VCaP (cell line): ENCODE data around the gene CCDC88C.
"Not testable (repeated sequence)": the region's sequence is repeated elsewhere in the genome, so short reads cannot be mapped to it uniquely, and the experiment has no call there.

Experiments used
- H3K27ac ChIP-seq: fragments of 450-650 bp; 2 replicates; pipeline ENCODE4 v1.5.1; 2017
- CTCF ChIP-seq: fragments of 450-650 bp; conservative IDR thresholded peaks from 2 replicates; pipeline ENCODE4 v1.5.1; 2017; ENCODE audit warnings: mild to moderate bottlenecking, moderate library complexity

Gene CCDC88C

DNA sequence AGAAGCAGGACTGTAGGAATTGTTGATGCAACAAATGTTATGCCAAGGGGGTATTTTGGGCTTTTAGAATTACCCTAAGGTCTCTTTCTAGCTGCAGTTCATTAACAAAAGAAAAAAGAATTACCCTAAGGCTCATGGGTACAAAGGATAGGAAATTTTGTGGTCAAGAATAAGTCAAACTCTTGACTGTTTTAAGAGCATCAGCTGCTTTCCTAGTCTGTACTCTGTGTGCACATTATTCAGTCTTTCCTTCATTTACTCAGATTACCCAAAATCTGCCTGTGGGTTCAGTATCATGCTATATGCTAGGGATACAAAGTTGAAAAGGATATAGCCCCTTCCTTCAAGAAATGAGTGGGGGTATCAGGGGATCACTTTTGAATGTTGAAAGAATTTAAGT is 36.5 kb upstream of the CCDC88C start:
- no peak for TF ChIP-seq CTCF
- H3K27ac ChIP-seq: no peak overlapping the region

- H3K27ac ChIP-seq: no peak overlapping the region
- TF ChIP-seq CTCF: no peak
These were observed 36.1 kb upstream of the CCDC88C start for GRCh38 chr14:91453744-91454143.

DNA sequence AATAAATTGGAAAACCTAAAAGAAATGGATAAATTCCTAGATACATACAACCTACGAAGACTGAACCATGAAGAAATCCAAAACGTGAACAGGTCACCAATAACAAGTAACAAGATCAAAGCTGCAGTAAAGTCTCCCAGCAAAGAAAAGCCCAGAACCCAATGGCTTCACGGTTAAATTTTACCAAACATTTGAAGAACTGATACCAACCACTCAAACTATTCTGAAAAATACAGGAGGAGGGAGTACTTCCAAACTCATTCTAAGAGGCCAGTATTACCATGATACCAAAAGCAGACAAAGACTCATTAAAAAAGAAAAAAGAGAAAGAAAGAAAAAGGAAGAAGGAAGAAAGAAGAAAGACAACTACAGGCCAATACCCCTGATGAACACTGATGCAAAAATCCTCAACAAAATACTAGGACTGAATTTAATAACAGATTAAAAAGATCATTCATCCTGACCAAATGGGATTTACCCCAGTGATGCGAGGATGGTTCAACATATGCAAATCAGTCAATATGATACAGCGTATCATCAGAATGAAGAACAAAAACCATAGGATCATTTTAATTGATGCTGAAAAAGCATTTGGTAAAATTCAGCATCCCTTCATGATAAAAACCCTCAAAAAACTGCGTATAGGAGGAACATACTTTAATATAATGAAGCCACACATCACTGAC is 26.9 kb upstream of the CCDC88C start:
- no peak for TF ChIP-seq CTCF

GRCh38 chr14:91439345-91439744 is 21.7 kb upstream of the CCDC88C start:
- H3K27ac ChIP-seq: no peak overlapping the region
- no peak for TF ChIP-seq CTCF

More for the DNA sequence above, 26.9 kb upstream of the CCDC88C start:
- no peak overlapping the region for H3K27ac ChIP-seq

DNA sequence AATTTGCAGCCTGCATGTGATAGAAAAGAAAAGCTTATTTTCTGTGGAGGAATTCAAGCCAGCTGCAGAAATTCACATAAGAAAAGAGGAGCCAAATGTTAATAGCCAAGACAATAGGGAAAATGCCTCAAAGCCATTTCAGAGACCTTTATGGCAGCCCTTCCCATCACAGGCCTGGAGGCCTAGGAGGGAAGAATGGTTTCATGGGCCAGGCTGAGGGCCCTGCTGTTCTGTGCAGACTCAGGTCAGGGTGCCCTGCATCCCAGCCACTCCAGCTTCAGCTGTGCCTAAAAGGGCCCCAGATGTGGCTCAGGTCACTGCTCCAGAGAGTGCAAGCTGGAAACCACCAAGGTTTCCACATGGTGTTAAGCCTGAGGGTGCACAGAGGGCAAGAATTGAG is 21.2 kb upstream of the CCDC88C start:
- TF ChIP-seq CTCF: no peak
- H3K27ac ChIP-seq: no peak overlapping the region

GRCh38 chr14:91436266-91436665 is 18.6 kb upstream of the CCDC88C start:
- not testable (repeated sequence) for H3K27ac ChIP-seq

- TF ChIP-seq CTCF: no peak
- H3K27ac ChIP-seq: no peak overlapping the region
These were observed 11.8 kb upstream of the CCDC88C start for GRCh38 chr14:91429385-91429784.

DNA sequence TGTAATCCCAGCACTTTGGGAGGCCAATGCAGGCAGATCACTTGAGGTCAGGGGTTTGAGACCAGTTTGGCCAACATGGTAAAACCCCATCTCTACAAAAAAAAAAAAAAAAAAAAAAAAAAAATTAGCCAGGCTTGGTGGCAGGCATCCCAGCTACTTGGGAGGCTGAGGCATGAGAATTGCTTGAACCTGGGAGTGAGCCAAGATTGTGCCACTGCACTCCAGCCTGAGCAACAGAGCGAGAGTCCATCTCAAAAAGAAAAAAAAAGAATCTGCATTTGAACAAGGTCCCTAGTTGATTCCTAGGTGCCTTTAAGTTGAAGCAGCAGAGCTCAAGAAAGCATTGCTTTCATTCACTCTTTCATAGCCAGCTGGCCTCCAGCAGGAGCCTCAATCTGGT is 11.3 kb upstream of the CCDC88C start:
- not testable (repeated sequence) for H3K27ac ChIP-seq

DNA sequence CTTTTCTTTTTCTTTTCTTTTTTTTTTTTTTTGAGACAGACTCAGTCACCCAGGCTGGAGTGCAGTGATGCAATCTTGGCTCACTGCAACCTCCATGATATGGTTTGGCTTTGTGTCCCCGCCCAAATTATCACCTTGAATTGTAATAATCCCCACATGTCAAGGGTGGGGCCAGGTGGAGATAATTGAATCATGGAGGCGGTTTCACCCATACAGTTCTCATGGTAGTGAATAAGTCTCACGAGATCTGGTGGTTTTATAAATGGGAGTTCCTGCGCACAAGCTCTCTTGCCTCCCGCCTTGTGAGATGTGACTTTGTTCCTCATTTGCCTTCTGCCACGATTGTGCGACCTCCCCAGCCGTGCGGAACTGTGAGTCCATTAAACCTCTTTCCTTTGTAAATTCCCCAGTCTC is 7.9 kb upstream of the CCDC88C start:
- not testable (repeated sequence) for H3K27ac ChIP-seq
